HepG2 (cell line): ENCODE measurements around the gene TMEM11. TPM values are rescaled to one million over a fixed set of nuclear protein-coding genes. Genes with fewer than 3 reads are reported as not detected.

ENCODE experiments used
- ATAC-seq: fragments of 200-7000 bp; cut with Tn5 transposase; 3 replicates; pipeline ENCODE4 v1.9.1; 2020; ENCODE audit warnings: mild to moderate bottlenecking, moderate library complexity
- BruUV-seq: library from RNA; stranded (reverse); fragments of 400-500 nt; replicated peaks from 2 replicates; lab custom pipeline; 2021; lab: Mats Ljungman, UMichigan
- CTCF ChIA-PET: fragments of 300-600 bp; formaldehyde crosslinking; extraction: SDS; loops from one replicate; lab custom pipeline; 2021; ENCODE audit warnings: low total read pairs, inconsistent platforms, low intra/inter-chr PET ratio; lab: Yijun Ruan, JAX
- POLR2A ChIA-PET: fragments of 350-600 bp; sonication (Branson Sonifier 250); formaldehyde crosslinking; loops from one replicate; lab custom pipeline; 2020; ENCODE audit warnings: antibody characterized with exemption, inconsistent platforms; lab: Yijun Ruan, JAX
- DNase-seq: peaks from one replicate; pipeline ENCODE4 v3.0.0-alpha.2; 2015; ENCODE audit warnings: low spot score
- FAIRE-seq: peaks from 3 replicates; lab custom pipeline; 2011; peaks lifted over from hg19 to GRCh38; lab: Jason Lieb, UNC
- H2AFZ ChIP-seq: one replicate; pipeline ENCODE4 v1.6.1; 2011; ENCODE audit warnings: low read length, inconsistent platforms
- H3K27ac ChIP-seq: fragments of 300-600 bp; 3 replicates; pipeline ENCODE4 v1.8.0; 2011; ENCODE audit warnings: mixed run types, mild to moderate bottlenecking, mixed read lengths, low read length, inconsistent platforms; ENCODE audit not compliant: insufficient read depth; ENCODE audit errors: extremely low read length
- H3K27me3 ChIP-seq, 2 experiments: fragments of 200-600 bp in 1 of 2; 2 replicates in 1 of 2; 3 replicates in 1 of 2; pipeline versions ENCODE4 v1.6.0 to v1.8.0; 2011; ENCODE audit warnings: low read length in 2 of 2, mild to moderate bottlenecking in 2 of 2, moderate library complexity in 2 of 2, inconsistent platforms in 1 of 2; ENCODE audit not compliant: insufficient read depth in 2 of 2, control insufficient read depth in 1 of 2
- H3K36me3 ChIP-seq, 2 experiments: fragments of 200-600 bp in 1 of 2; replicated peaks in 1 of 2; 2 replicates in 1 of 2; 3 replicates in 1 of 2; pipeline versions ENCODE4 v1.5.1 to v1.8.0; 2011; ENCODE audit warnings: low read length in 2 of 2, inconsistent platforms in 1 of 2; ENCODE audit not compliant: insufficient read depth in 2 of 2, control insufficient read depth in 1 of 2
- H3K4me1 ChIP-seq: 2 replicates; pipeline ENCODE4 v1.5.1; 2012; ENCODE audit warnings: low read length, inconsistent platforms; ENCODE audit not compliant: insufficient read depth
- H3K4me2 ChIP-seq: 2 replicates; pipeline ENCODE4 v1.6.0; 2011; ENCODE audit warnings: low read depth, low read length, inconsistent platforms
- H3K4me3 ChIP-seq, 3 experiments: fragments of 200-600 bp in 1 of 3; sonication (generic), shearing (Covaris generic) in 1 of 3; replicated peaks in 1 of 3; 2 replicates each; pipeline ENCODE4 v1.5.1; 2011 to 2016; ENCODE audit warnings: low read length in 3 of 3, inconsistent platforms in 2 of 3, low read depth in 2 of 3, mild to moderate bottlenecking in 2 of 3, control low read depth in 1 of 3, mixed read lengths in 1 of 3; ENCODE audit not compliant: insufficient read depth in 1 of 3
- H3K79me2 ChIP-seq: one replicate; pipeline ENCODE4 v1.6.1; 2011; ENCODE audit warnings: low read length, inconsistent platforms; ENCODE audit not compliant: insufficient read depth
- H3K9ac ChIP-seq: 2 replicates; pipeline ENCODE4 v1.6.0; 2011; ENCODE audit warnings: mild to moderate bottlenecking, low read depth, low read length, inconsistent platforms; ENCODE audit not compliant: insufficient read depth
- H3K9me3 ChIP-seq: 2 replicates; pipeline ENCODE4 v1.5.1; 2012; ENCODE audit warnings: mild to moderate bottlenecking, low read length
- H4K20me1 ChIP-seq: 2 replicates; pipeline ENCODE4 v1.6.0; 2011; ENCODE audit warnings: inconsistent platforms, mild to moderate bottlenecking, low read length, moderate library complexity; ENCODE audit not compliant: insufficient read depth
- HDAC6 ChIP-seq: fragments of 200-600 bp; sonication (generic); IDR thresholded peaks from 2 replicates; pipeline ENCODE4 v1.7.0; 2017; ENCODE audit warnings: mild to moderate bottlenecking, antibody characterized with exemption, low read length, low read depth
- KLF12 ChIP-seq: sonication (generic); formaldehyde crosslinking; IDR thresholded peaks from 2 replicates; pipeline ENCODE4 v1.4.0; 2020; ENCODE audit warnings: missing genetic modification reagents, borderline replicate concordance
- MTF2 ChIP-seq: sonication (generic); formaldehyde crosslinking; IDR thresholded peaks from 2 replicates; pipeline ENCODE4 v1.5.0; 2020; ENCODE audit warnings: missing genetic modification reagents, borderline replicate concordance
- MZF1 ChIP-seq: sonication (generic); formaldehyde crosslinking; IDR thresholded peaks from 2 replicates; pipeline ENCODE4 v1.8.1; 2023; ENCODE audit warnings: mild to moderate bottlenecking, missing genetic modification reagents, borderline replicate concordance
- NR2F6 ChIP-seq, 2 experiments: IDR thresholded peaks; 2 replicates each; pipeline ENCODE4 v1.6.1; 2016; ENCODE audit warnings: antibody characterized with exemption in 1 of 2, mild to moderate bottlenecking in 1 of 2
- RBM22 ChIP-seq: fragments of 200-400 bp; formaldehyde crosslinking; optimal IDR thresholded peaks from 2 replicates; pipeline ENCODE3; 2017; ENCODE audit warnings: mild to moderate bottlenecking, low read length, moderate library complexity
- SRF ChIP-seq: IDR thresholded peaks from 2 replicates; pipeline ENCODE4 v1.6.1; 2011; ENCODE audit warnings: mild to moderate bottlenecking, low read depth, low read length, moderate library complexity
- ZBTB7B ChIP-seq: sonication (generic); formaldehyde crosslinking; IDR thresholded peaks from 2 replicates; pipeline ENCODE4 v1.4.0; 2020; ENCODE audit warnings: missing genetic modification reagents
- WGBS: methylation state at CpG from one replicate; pipeline ENCODE4 v1.1.6; 2017; ENCODE audit warnings: low lambda C conversion rate; 5-methylcytosine and 5-hydroxymethylcytosine counted together
- in situ Hi-C: cut with HindIII; loops from 2 replicates; pipeline ENCODE4 v1.10.0; 2017; ENCODE audit warnings: low pct_unique_long_range_greater_than_20kb; ENCODE audit not compliant: extremely low pct_ligation_motif_present
- intact Hi-C: fragments of 100-400 bp; cut with micrococcal nuclease; formaldehyde crosslinking; loops from one replicate; pipeline ENCODE4 v1.10.0; 2022; ENCODE audit not compliant: unreplicated experiment
- polyA plus RNA-seq, 8 experiments: library from polyadenylated mRNA; depleted of rRNA in 3 of 8; stranded (reverse) in 7 of 8; unstranded in 1 of 8; fragments of >200 nt; fragmentation: Illumina TruSeq in 4 of 8; extraction: Trizol in 4 of 8; gene quantifications; 2 replicates each; pipeline versions ENCODE4 v1.2.1 to v1.2.3, GENCODE V29; 2011 to 2016; ENCODE audit warnings: low read depth in 4 of 8, missing spikeins in 1 of 8, mixed read lengths in 1 of 8; ENCODE audit not compliant: insufficient read depth in 1 of 8
- total RNA-seq, 5 experiments: library from RNA; depleted of rRNA; stranded (reverse); fragments of >200 nt; fragmentation: Illumina TruSeq; extraction: Trizol; gene quantifications; 2 replicates each; pipeline ENCODE4 v1.2.3, GENCODE V29; 2016; ENCODE audit warnings: low read depth in 1 of 5
- TF ChIP-seq, protein P1 (sequence below): sonication (generic); formaldehyde crosslinking; IDR thresholded peaks from 2 replicates; pipeline ENCODE4 v1.5.1; 2020; ENCODE audit warnings: mild to moderate bottlenecking, missing genetic modification reagents, borderline replicate concordance
- TF ChIP-seq, protein P2 (sequence below): sonication (generic); formaldehyde crosslinking; IDR thresholded peaks from 2 replicates; pipeline ENCODE4 v1.5.0; 2020; ENCODE audit warnings: mild to moderate bottlenecking, missing genetic modification reagents
- TF ChIP-seq, protein P3 (sequence below): sonication (generic); formaldehyde crosslinking; IDR thresholded peaks from 2 replicates; pipeline ENCODE4 v1.4.0; 2020; ENCODE audit warnings: missing genetic modification reagents, borderline replicate concordance

The TMEM11 gene
- total and polyA plus RNA-seq, 2 of the 13 experiments (the other 11 are each of a cell fraction or from before 2014, with no cell fraction given): 18.7 to 35.0 TPM

DNA sequence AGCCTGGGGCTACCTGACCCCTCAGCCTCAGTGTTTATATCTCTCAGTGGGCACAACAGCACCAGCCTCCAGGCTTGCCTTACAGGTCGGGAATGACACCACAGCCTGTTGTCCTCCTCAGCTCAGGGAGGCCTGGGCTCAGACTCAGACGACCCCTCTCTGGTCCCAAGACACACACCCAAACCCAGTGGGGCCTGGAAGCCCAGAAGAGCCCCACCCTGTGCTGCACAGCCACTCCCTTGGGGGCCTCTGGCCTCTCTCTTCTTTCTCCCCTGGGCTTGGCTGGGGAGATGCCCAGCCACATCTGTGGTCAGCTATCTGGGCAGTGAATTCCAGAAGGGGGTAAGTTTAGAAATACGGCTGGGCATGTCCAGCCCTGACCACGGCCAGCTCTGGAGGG, 36.9 kb upstream of the TMEM11 start:
- Histone ChIP-seq H2AFZ (no peak overlapping the region), H3K27me3 (peaks cover 3 to 39% of the 10 kb centered on the region in 2 experiments; a peak in 4 of 5 replicates), H3K9ac (no peak overlapping the region), H3K9me3 (no peaks in the 10 kb centered on the region), H3K4me1 (peaks cover 28% of the 10 kb centered on the region), H3K4me2 (no peak overlapping the region), H4K20me1 (peaks cover 6% of the 10 kb centered on the region; the same call in 1 of the 2 replicates)
- in situ Hi-C loops: no loop called here
- POLR2A ChIA-PET: no interaction called here
- ATAC-seq: no peak
- no peak for FAIRE-seq
- CTCF ChIA-PET: no interaction called here
- TF ChIP-seq, protein P1, sequence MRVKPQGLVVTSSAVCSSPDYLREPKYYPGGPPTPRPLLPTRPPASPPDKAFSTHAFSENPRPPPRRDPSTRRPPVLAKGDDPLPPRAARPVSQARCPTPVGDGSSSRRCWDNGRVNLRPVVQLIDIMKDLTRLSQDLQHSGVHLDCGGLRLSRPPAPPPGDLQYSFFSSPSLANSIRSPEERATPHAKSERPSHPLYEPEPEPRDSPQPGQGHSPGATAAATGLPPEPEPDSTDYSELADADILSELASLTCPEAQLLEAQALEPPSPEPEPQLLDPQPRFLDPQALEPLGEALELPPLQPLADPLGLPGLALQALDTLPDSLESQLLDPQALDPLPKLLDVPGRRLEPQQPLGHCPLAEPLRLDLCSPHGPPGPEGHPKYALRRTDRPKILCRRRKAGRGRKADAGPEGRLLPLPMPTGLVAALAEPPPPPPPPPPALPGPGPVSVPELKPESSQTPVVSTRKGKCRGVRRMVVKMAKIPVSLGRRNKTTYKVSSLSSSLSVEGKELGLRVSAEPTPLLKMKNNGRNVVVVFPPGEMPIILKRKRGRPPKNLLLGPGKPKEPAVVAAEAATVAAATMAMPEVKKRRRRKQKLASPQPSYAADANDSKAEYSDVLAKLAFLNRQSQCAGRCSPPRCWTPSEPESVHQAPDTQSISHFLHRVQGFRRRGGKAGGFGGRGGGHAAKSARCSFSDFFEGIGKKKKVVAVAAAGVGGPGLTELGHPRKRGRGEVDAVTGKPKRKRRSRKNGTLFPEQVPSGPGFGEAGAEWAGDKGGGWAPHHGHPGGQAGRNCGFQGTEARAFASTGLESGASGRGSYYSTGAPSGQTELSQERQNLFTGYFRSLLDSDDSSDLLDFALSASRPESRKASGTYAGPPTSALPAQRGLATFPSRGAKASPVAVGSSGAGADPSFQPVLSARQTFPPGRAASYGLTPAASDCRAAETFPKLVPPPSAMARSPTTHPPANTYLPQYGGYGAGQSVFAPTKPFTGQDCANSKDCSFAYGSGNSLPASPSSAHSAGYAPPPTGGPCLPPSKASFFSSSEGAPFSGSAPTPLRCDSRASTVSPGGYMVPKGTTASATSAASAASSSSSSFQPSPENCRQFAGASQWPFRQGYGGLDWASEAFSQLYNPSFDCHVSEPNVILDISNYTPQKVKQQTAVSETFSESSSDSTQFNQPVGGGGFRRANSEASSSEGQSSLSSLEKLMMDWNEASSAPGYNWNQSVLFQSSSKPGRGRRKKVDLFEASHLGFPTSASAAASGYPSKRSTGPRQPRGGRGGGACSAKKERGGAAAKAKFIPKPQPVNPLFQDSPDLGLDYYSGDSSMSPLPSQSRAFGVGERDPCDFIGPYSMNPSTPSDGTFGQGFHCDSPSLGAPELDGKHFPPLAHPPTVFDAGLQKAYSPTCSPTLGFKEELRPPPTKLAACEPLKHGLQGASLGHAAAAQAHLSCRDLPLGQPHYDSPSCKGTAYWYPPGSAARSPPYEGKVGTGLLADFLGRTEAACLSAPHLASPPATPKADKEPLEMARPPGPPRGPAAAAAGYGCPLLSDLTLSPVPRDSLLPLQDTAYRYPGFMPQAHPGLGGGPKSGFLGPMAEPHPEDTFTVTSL (CRISPR knock-in tag): no peak
- TF ChIP-seq HDAC6 (no peak), KLF12 (CRISPR knock-in tag) (no peak), SRF (no peak), MZF1 (CRISPR knock-in tag) (no peak), NR2F6 (IDR thresholded peaks at IDR 0.05) (no peak), NR2F6 (CRISPR knock-in tag; IDR thresholded peaks at IDR 0.05) (no peak), MTF2 (no peak), ZBTB7B (CRISPR knock-in tag) (no peak), RBM22 (no peak)
- TF ChIP-seq, protein P2, sequence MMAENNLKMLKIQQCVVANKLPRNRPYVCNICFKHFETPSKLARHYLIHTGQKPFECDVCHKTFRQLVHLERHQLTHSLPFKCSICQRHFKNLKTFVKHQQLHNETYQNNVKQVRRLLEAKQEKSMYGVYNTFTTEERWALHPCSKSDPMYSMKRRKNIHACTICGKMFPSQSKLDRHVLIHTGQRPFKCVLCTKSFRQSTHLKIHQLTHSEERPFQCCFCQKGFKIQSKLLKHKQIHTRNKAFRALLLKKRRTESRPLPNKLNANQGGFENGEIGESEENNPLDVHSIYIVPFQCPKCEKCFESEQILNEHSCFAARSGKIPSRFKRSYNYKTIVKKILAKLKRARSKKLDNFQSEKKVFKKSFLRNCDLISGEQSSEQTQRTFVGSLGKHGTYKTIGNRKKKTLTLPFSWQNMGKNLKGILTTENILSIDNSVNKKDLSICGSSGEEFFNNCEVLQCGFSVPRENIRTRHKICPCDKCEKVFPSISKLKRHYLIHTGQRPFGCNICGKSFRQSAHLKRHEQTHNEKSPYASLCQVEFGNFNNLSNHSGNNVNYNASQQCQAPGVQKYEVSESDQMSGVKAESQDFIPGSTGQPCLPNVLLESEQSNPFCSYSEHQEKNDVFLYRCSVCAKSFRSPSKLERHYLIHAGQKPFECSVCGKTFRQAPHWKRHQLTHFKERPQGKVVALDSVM (CRISPR knock-in tag): no peak
- TF ChIP-seq, protein P3, sequence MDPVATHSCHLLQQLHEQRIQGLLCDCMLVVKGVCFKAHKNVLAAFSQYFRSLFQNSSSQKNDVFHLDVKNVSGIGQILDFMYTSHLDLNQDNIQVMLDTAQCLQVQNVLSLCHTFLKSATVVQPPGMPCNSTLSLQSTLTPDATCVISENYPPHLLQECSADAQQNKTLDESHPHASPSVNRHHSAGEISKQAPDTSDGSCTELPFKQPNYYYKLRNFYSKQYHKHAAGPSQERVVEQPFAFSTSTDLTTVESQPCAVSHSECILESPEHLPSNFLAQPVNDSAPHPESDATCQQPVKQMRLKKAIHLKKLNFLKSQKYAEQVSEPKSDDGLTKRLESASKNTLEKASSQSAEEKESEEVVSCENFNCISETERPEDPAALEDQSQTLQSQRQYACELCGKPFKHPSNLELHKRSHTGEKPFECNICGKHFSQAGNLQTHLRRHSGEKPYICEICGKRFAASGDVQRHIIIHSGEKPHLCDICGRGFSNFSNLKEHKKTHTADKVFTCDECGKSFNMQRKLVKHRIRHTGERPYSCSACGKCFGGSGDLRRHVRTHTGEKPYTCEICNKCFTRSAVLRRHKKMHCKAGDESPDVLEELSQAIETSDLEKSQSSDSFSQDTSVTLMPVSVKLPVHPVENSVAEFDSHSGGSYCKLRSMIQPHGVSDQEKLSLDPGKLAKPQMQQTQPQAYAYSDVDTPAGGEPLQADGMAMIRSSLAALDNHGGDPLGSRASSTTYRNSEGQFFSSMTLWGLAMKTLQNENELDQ: no peak
- TF ChIP-seq, all 625 proteins: peak for 0
- Histone ChIP-seq H3K79me2 (no peaks in the 10 kb centered on the region), H3K27ac (no peak overlapping the region), H3K36me3 (no peaks in the 10 kb centered on the region), H3K4me3 (no peak overlapping the region)
- DNase-seq: no peak
- WGBS: 0% methylated on average over 2 of the region's 4 CpGs
- intact Hi-C loops: loop anchor here (5.0 kb wide), 1 partner anchor 36 kb away; no protein-coding TSS in a partner anchor
- BruUV-seq: no TSS peak
